HepG2 (cell line): ENCODE results near the gene DHX16. TPM values are rescaled to one million over a fixed set of nuclear protein-coding genes. Genes with fewer than 3 reads are reported as not detected.

Source experiments
- AFF4 ChIP-seq: sonication (generic); formaldehyde crosslinking; IDR thresholded peaks from 2 replicates; pipeline ENCODE4 v1.4.0; 2020; ENCODE audit warnings: missing genetic modification reagents
- BORCS8-MEF2B ChIP-seq: sonication (generic); formaldehyde crosslinking; IDR thresholded peaks from 2 replicates; pipeline ENCODE4 v1.8.0; 2022; ENCODE audit warnings: mild to moderate bottlenecking, missing genetic modification reagents
- CCAR2 ChIP-seq: fragments of 200-400 bp; formaldehyde crosslinking; optimal IDR thresholded peaks from 2 replicates; pipeline ENCODE3; 2018; ENCODE audit warnings: low read depth, mild to moderate bottlenecking, low read length, moderate library complexity
- CEBPB ChIP-seq: IDR thresholded peaks from 2 replicates; pipeline ENCODE4 v1.6.1; 2011; ENCODE audit warnings: low read depth, low read length, improper control_type of control experiment, borderline replicate concordance
- ERF ChIP-seq: IDR thresholded peaks from 2 replicates; pipeline ENCODE4 v1.6.1; 2018; ENCODE audit warnings: missing biosample characterization, missing genetic modification reagents
- HMG20A ChIP-seq: IDR thresholded peaks from 2 replicates; pipeline ENCODE4 v1.6.1; 2016; ENCODE audit warnings: borderline replicate concordance
- HNRNPH1 ChIP-seq: fragments of 200-400 bp; formaldehyde crosslinking; optimal IDR thresholded peaks from 2 replicates; pipeline ENCODE3; 2017; ENCODE audit warnings: mild to moderate bottlenecking, low read depth, low read length
- HOXA3 ChIP-seq: sonication (generic); formaldehyde crosslinking; IDR thresholded peaks from 2 replicates; pipeline ENCODE4 v1.5.0; 2020; ENCODE audit warnings: missing genetic modification reagents
- KAT8 ChIP-seq: IDR thresholded peaks from 2 replicates; pipeline ENCODE4 v1.6.1; 2016; ENCODE audit warnings: missing genetic modification reagents, missing compliant biosample characterization
- PPARG ChIP-seq: conservative IDR thresholded peaks from 2 replicates; pipeline ENCODE4 v1.6.1; 2016; ENCODE audit warnings: missing biosample characterization, missing genetic modification reagents
- RAD21 ChIP-seq: fragments of 450-650 bp; formaldehyde crosslinking; IDR thresholded peaks from 2 replicates; pipeline ENCODE4 v1.5.0; 2020; ENCODE audit warnings: mild to moderate bottlenecking
- SCMH1 ChIP-seq: sonication (generic); formaldehyde crosslinking; IDR thresholded peaks from 2 replicates; pipeline ENCODE4 v1.9.0; 2021; ENCODE audit warnings: missing genetic modification reagents, mild to moderate bottlenecking, borderline replicate concordance
- SOX13 ChIP-seq, 3 experiments: fragments of 450-650 bp in 1 of 3; sonication (generic) in 1 of 3; formaldehyde crosslinking in 1 of 3; IDR thresholded peaks in 2 of 3; conservative IDR thresholded peaks in 1 of 3; 2 replicates each; pipeline versions ENCODE4 v1.5.0 to v1.6.1; 2016 to 2020; ENCODE audit warnings: antibody characterized with exemption in 1 of 3, mild to moderate bottlenecking in 1 of 3, missing compliant biosample characterization in 1 of 3, missing genetic modification reagents in 1 of 3, moderate library complexity in 1 of 3
- SPEN ChIP-seq: sonication (generic); formaldehyde crosslinking; IDR thresholded peaks from 2 replicates; pipeline ENCODE4 v1.5.1; 2020; ENCODE audit warnings: low read depth, mild to moderate bottlenecking, missing genetic modification reagents
- XRCC5 ChIP-seq: fragments of 200-400 bp; formaldehyde crosslinking; optimal IDR thresholded peaks from 2 replicates; pipeline ENCODE3; 2017; ENCODE audit warnings: mild to moderate bottlenecking, low read length
- YY1 ChIP-seq: IDR thresholded peaks from 2 replicates; pipeline ENCODE4 v1.6.1; 2011; ENCODE audit warnings: low read length, low read depth, moderate library complexity, mild to moderate bottlenecking; ENCODE audit not compliant: insufficient read depth, insufficient replicate concordance
- ZFP36L2 ChIP-seq: sonication (generic); formaldehyde crosslinking; IDR thresholded peaks from 2 replicates; pipeline ENCODE4 v1.4.0; 2020; ENCODE audit warnings: missing genetic modification reagents
- ZNF317 ChIP-seq: sonication (generic); formaldehyde crosslinking; IDR thresholded peaks from 2 replicates; pipeline ENCODE4 v1.5.0; 2020; ENCODE audit warnings: mild to moderate bottlenecking, missing genetic modification reagents
- ZNF556 ChIP-seq: sonication (generic); formaldehyde crosslinking; IDR thresholded peaks from 2 replicates; pipeline ENCODE4 v1.4.0; 2020; ENCODE audit warnings: mild to moderate bottlenecking, missing genetic modification reagents, borderline replicate concordance
- ZNF598 ChIP-seq: sonication (generic); formaldehyde crosslinking; IDR thresholded peaks from 2 replicates; pipeline ENCODE4 v1.5.1; 2020; ENCODE audit warnings: mild to moderate bottlenecking, missing genetic modification reagents, borderline replicate concordance
- ZNF614 ChIP-seq: IDR thresholded peaks from 2 replicates; pipeline ENCODE4 v1.6.1; 2018; ENCODE audit warnings: missing biosample characterization, missing genetic modification reagents, inconsistent platforms, borderline replicate concordance
- ZNF652 ChIP-seq: IDR thresholded peaks from 2 replicates; pipeline ENCODE4 v1.6.1; 2016; ENCODE audit warnings: low read depth, borderline replicate concordance
- ZNF7 ChIP-seq: IDR thresholded peaks from 2 replicates; pipeline ENCODE4 v1.6.1; 2016; ENCODE audit warnings: missing biosample characterization, missing genetic modification reagents
- ZNF720 ChIP-seq: sonication (generic); formaldehyde crosslinking; IDR thresholded peaks from 2 replicates; pipeline ENCODE4 v1.4.0; 2020; ENCODE audit warnings: missing genetic modification reagents
- polyA plus RNA-seq, 8 experiments: library from polyadenylated mRNA; depleted of rRNA in 3 of 8; stranded (reverse) in 7 of 8; unstranded in 1 of 8; fragments of >200 nt; fragmentation: Illumina TruSeq in 4 of 8; extraction: Trizol in 4 of 8; gene quantifications; 2 replicates each; pipeline versions ENCODE4 v1.2.1 to v1.2.3, GENCODE V29; 2011 to 2016; ENCODE audit warnings: low read depth in 4 of 8, missing spikeins in 1 of 8, mixed read lengths in 1 of 8; ENCODE audit not compliant: insufficient read depth in 1 of 8
- total RNA-seq, 5 experiments: library from RNA; depleted of rRNA; stranded (reverse); fragments of >200 nt; fragmentation: Illumina TruSeq; extraction: Trizol; gene quantifications; 2 replicates each; pipeline ENCODE4 v1.2.3, GENCODE V29; 2016; ENCODE audit warnings: low read depth in 1 of 5
- TF ChIP-seq, protein P1 (sequence below): sonication (generic); formaldehyde crosslinking; IDR thresholded peaks from 2 replicates; pipeline ENCODE4 v1.4.0; 2020; ENCODE audit warnings: missing genetic modification reagents, borderline replicate concordance

The DHX16 gene
- total and polyA plus RNA-seq, 2 of the 13 experiments (the other 11 are each of a cell fraction or from before 2014, with no cell fraction given) = 57.0 to 58.5 TPM

DNA sequence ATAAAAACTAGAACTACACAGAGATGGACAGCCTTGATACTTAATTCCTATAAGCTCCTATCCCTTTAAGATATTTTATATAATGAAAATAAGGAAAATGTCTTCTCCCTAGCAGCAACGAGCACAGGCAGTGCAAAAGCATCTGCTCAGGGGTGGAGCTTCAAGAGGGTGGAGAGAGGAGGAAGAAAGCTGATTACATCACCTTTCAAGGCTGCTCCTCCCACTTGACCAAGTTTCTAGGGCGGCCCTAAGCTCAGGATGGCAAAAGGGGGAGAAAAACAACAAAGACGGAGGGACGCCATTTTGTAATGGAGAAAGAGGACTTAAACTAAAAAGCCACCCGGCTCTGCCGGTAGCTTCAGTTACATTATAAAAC is 58.0 kb downstream of the DHX16 start (continued):
- TF ChIP-seq YY1 = peak; percentile 87
- no peak for TF ChIP-seq ZNF598 (CRISPR knock-in tag)
- TF ChIP-seq SPEN (CRISPR knock-in tag) = peak; percentile 47; the same call in 1 of the 2 replicates
- TF ChIP-seq SOX13 (IDR thresholded peaks at IDR 0.05) = no peak; the same call in 1 of the 2 replicates
- TF ChIP-seq SOX13 (CRISPR knock-in tag; conservative IDR thresholded peaks at IDR 0.05 in 1 of 2, IDR thresholded peaks at IDR 0.05 in 1 of 2) = peak in 1 of 2 experiments; percentile 67; a peak in 1 of 4 replicates
- no peak for TF ChIP-seq HMG20A (CRISPR knock-in tag)
- TF ChIP-seq, protein P1, sequence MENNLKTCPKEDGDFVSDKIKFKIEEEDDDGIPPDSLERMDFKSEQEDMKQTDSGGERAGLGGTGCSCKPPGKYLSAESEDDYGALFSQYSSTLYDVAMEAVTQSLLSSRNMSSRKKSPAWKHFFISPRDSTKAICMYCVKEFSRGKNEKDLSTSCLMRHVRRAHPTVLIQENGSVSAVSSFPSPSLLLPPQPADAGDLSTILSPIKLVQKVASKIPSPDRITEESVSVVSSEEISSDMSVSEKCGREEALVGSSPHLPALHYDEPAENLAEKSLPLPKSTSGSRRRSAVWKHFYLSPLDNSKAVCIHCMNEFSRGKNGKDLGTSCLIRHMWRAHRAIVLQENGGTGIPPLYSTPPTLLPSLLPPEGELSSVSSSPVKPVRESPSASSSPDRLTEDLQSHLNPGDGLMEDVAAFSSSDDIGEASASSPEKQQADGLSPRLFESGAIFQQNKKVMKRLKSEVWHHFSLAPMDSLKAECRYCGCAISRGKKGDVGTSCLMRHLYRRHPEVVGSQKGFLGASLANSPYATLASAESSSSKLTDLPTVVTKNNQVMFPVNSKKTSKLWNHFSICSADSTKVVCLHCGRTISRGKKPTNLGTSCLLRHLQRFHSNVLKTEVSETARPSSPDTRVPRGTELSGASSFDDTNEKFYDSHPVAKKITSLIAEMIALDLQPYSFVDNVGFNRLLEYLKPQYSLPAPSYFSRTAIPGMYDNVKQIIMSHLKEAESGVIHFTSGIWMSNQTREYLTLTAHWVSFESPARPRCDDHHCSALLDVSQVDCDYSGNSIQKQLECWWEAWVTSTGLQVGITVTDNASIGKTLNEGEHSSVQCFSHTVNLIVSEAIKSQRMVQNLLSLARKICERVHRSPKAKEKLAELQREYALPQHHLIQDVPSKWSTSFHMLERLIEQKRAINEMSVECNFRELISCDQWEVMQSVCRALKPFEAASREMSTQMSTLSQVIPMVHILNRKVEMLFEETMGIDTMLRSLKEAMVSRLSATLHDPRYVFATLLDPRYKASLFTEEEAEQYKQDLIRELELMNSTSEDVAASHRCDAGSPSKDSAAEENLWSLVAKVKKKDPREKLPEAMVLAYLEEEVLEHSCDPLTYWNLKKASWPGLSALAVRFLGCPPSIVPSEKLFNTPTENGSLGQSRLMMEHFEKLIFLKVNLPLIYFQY (CRISPR knock-in tag) = 0 out of 2 replicates have a peak, but pooled peaks have one; percentile 21
- TF ChIP-seq ERF = peak; percentile 72; the same call in 1 of the 2 replicates
- no peak for TF ChIP-seq ZNF720 (CRISPR knock-in tag)
- TF ChIP-seq KAT8 (CRISPR knock-in tag) = peak; percentile 73; the same call in 1 of the 2 replicates
- no peak for TF ChIP-seq CCAR2
- peak; percentile 91 for TF ChIP-seq CEBPB
- TF ChIP-seq XRCC5 = peak; percentile 55
- 0 out of 2 replicates have a peak, but pooled peaks have one; percentile 15 for TF ChIP-seq ZNF556 (CRISPR knock-in tag)
- no peak for TF ChIP-seq ZNF614
- no peak for TF ChIP-seq SCMH1
- peak; percentile 78 for TF ChIP-seq HOXA3
- TF ChIP-seq ZNF7 (CRISPR knock-in tag) = no peak
- no peak; the same call in 1 of the 2 replicates for TF ChIP-seq BORCS8-MEF2B
- peak; percentile 56; the same call in 1 of the 2 replicates for TF ChIP-seq ZNF317
- no peak for TF ChIP-seq HNRNPH1
- TF ChIP-seq RAD21 (CRISPR knock-in tag) = 0 out of 2 replicates have a peak, but pooled peaks have one; percentile 8
- TF ChIP-seq PPARG (CRISPR knock-in tag) = no peak
- no peak for TF ChIP-seq ZFP36L2 (CRISPR knock-in tag)
- peak; percentile 10; the same call in 1 of the 2 replicates for TF ChIP-seq AFF4
- peak; percentile 49; the same call in 1 of the 2 replicates for TF ChIP-seq ZNF652 (CRISPR knock-in tag)
